Islet of Langerhans (tissue), 1 donor: Measurements from ENCODE around the gene RNU1-1.
"Not testable (repeated sequence)": the region's sequence is repeated elsewhere in the genome, so short reads cannot be mapped to it uniquely, and the experiment has no call there.

Experiments used
- FAIRE-seq: peaks from one replicate; lab custom pipeline; 2011; peaks lifted over from hg19 to GRCh38; lab: Jason Lieb, UNC

Gene RNU1-1

DNA sequence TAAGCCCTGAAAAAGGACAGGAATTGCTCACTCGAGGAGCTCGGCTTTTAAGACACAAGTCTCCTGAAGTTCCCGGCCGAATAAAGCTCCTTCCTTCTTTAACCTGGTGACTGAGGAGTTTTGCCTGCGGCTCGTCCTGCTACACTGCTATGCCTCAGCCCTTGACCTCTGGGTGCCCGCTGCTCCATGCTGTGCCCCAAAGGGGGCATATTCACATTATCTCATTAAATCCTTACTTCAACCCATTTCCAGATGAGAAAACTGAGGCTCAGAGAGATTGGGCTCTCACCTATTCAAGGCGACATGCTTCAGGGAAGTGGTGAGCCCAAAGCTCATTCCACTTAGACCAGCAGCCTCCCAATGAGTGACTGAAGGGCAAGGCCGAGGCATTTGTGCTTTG, 20.4 kb downstream of the RNU1-1 start:
- FAIRE-seq: not testable (repeated sequence)

GRCh38 chr1:16492937-16493336, 21.1 kb downstream of the RNU1-1 start:
- not testable (repeated sequence) for FAIRE-seq

DNA sequence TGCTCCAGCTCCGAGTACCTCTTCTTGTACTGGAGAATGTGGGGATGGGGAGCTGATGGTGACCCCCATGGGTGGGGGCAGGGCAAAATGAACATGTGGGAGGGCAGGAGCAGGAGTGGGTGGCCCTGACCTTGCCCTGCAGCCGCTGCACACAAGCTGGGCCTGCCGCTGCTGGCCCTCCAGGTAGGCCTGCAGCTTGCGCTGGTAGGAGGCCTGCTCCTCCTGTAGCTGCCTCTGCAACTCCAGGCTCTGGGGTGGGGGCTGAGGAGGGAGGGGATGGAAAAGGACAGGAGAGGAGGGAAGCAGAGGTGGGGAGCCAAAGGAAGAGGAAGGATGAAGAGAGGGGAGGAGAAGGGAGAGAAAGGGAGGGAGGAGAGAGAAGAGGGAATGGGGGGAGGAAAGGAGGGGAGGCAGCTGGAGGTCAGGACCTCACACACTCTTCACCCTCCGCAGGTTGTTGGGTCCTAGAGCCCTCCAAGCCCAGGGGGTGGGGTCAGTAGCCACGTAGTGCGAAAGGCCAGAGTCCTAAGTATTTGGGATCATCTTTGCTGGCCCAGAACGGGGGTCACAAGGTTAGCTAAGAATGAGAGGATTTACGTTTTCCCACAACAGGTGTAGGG, 22.9 kb downstream of the RNU1-1 start:
- no peak for FAIRE-seq

DNA sequence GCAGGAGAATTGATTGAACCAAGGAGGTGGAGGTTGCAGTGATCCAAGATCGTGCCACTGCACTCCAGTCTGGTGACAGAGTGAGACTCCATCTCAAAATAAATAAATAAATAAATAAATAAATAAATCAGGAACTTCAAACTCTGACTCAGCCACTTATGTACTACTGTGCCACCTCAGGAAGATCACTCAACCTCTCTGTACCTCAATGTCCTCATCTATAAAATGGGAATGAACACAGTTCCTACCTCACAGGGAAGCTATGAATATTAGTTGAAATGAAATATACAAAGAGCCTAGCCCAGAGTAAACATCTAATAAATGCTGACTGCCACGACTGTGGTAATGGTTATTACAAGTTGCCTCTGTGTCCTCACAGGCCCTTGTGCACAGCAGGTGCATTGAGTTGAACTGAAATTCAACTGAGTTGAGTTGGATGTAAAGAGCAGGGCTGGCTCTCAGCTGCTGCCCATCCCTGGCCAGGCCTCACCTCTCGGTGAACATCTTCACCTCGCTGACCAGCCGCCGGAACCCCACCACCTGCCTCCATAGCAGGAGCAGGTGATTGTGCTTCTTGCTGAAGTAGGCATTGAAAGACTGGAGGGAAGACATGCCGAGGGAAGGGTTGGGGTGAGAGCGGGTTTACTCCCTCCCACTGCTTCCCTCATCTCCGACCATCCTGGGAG, 24.7 kb downstream of the RNU1-1 start:
- FAIRE-seq: not testable (repeated sequence)

DNA sequence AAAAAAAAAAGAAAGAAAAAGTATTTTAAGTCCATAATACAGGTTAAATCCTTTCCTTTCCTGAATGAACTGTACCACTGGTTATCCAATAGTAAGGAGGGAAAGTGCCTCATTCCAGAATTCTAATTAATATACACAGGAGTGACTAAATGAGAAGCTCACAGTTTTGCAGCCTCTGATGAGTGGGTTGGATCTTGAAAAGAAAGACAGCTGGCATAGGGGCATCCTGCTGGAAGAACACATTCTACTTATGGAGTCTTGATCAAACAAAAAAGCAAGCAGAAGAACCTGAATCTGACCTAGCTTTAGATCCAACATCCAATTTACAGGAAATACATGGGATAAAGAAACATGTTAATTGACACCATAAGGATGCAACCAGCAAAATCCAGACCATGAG, 27.1 kb downstream of the RNU1-1 start:
- not testable (repeated sequence) for FAIRE-seq

DNA sequence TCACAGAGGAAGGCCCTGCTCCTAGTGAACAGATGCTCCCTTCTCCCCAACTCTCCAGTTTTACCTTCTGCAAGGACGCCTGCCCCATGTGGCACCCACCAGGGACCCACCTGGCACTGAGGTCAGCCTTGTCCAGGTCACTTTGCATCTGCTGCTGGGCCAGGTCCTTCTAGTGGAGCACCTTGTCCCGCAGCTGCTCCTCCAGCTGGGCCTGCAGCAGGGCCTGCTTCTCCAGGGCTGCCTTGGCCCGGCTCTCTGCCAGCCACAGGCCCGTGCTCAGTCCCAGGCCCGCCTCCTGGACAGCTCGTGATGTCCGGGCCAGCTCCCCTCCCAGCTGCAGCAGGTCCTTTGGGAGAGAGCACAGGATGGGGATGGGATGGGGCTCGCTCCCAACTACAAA, 27.8 kb downstream of the RNU1-1 start:
- FAIRE-seq: not testable (repeated sequence)

- no peak for FAIRE-seq
Measured at GRCh38 chr1:16484931-16485330, 29.2 kb downstream of the RNU1-1 start.

- FAIRE-seq: no peak
Measured at GRCh38 chr1:16484501-16484835, 29.6 kb downstream of the RNU1-1 start.

DNA sequence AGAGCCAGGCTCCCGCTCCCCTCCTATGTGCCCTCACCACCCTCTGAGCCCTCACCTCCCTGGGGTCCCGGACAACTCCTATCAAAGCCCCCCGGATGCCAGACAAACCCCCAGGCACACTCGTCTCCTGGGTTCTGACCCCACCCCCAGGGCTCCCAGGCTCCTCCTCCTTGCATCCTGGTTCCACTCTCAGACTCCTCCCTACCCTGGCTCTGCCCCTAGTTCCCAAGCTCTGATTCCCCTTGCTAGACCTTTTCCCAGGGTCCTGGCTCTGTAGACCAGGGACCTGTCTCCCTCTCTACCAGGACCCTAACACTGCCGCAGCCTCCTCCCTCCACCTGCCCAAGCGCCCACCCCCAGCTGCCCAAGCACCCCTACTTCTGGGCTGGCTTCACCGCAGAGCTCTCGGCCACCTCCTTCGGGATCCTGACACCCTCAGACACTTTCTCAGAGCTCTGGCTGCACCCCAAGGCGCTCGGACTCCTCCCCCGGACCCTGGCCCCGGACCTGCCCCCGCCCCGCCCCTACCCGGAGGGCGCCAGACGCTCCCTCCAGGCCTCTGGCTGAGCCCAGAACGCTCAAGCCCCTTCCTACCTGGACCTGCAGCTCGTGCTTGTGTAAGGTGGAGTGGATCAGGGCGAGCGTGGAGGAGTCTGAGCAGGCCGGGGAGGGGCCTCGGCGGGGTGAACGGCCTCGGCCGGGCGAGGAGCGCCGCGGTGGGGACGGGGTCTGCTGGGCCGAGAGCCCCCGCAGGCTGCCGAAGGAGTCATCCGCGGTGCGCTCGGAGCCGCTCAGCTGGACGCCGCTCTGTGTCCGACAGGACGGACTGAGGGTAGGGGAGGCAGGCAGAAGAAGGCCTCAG, 30.2 kb downstream of the RNU1-1 start:
- FAIRE-seq: not testable (repeated sequence)

DNA sequence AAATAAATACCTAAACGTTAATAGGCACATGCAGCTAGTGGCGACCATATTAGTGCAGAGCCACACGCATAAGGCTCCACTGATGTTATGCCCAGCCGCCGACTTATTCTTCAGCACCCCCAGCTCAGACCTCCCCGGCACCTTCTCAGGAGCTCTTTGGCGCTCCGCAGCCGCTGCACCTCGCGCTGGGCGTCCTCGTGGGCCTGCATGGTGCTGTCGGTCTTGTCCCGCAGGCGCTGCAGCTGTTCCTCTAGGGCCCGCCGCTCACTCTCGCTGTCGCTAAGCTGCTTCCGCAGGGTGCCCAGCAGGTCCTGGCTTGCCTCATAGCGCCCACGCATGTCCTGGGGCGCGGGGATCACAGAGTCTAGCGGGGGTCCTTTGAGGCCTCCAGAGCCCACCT, 30.9 kb downstream of the RNU1-1 start:
- not testable (repeated sequence) for FAIRE-seq

DNA sequence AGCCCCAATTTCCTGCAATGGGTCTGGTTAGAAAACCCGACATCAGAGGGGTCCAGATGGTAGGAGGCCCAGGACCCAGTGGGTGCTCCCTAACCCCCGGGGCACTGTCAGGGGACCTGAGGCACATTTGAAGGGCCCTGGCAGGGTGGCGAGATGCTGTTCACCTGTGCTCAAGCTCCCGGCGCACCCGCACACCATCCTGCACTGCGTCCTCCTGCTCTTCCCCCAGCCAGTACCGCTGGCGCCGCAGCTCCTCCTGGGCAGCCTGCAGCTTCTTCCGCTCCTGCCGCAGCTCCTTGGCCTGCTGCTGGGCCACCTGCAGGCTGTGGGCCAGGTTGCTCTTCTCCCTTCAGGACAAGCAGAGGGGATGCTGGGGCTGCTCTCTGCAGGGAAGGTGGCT, 36.0 kb downstream of the RNU1-1 start:
- FAIRE-seq: no peak

- FAIRE-seq: not testable (repeated sequence)
Measured at GRCh38 chr1:16475771-16476770, 38.0 kb downstream of the RNU1-1 start.

- not testable (repeated sequence) for FAIRE-seq
Measured at GRCh38 chr1:16474891-16475290, 39.2 kb downstream of the RNU1-1 start.

DNA sequence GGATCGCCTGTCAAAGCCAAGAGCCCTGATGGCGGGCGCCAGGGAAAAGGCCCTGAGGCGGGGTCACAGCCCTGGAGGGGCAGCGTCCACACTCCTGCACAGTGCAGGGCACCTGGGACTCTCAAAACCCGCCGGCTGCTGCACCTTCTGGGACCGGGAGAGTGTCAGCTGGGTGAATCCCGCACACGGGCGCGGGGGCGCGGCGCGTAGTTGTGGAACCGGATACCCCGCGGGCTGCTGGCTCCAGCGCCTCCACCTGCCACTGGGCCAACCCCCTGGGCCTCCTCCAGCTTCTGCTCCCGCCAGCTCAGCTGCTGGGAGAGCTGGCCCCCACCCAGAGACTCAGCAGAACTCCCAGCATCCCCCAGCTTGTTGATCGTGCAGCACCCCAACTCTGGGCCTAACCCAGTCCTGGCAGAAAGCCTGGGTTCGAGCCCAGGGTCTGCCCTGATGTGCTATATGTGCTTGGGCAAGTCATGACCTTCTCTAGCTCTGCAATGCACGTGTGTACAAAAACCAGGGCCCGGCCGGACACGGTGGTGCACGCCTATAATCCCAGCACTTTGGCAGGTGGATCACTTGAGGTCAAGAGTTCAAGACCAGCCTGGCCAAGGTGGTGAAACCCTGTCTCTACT, 39.8 kb downstream of the RNU1-1 start:
- FAIRE-seq: no peak

- FAIRE-seq: no peak
Measured at GRCh38 chr1:16468558-16468957, 45.5 kb downstream of the RNU1-1 start.

GRCh38 chr1:16464917-16465625, 49.0 kb downstream of the RNU1-1 start:
- FAIRE-seq: no peak
